Right lobe of liver (tissue), 4 donors: ENCODE measurements around the gene KCNK16.

Experiments
- CTCF ChIP-seq, 4 donors: fragments of 200-600 bp in 3 of 4; fragments of 450-650 bp in 1 of 4; IDR thresholded peaks; one replicate each; pipeline versions ENCODE4 v1.5.1 to v1.8.0; 2016 to 2022; ENCODE audit warnings: antibody characterized with exemption in 4 of 4, mild to moderate bottlenecking in 2 of 4
- POLR2A ChIP-seq: fragments of 450-650 bp; IDR thresholded peaks from one replicate; pipeline ENCODE4 v1.6.1; 2017; ENCODE audit warnings: antibody characterized with exemption, mild to moderate bottlenecking
- donor health status: DM: no; HTN: no; CAD: no.
- donor health status: DM: no; HTN: no; CAD: no.
- donor health status: DM: no; HTN: yes; CAD: no.

GRCh38 chr6:39347906-39348585 lies 25.5 kb upstream of the KCNK16 start:
- peak; percentile 77 to 92 (median 86) for TF ChIP-seq CTCF (IDR thresholded peaks at IDR 0.05)
- no peak for TF ChIP-seq POLR2A
